GM12878 (cell line): ENCODE data around the gene LBHD1. TPM values are rescaled to one million over a fixed set of nuclear protein-coding genes. Genes with fewer than 3 reads are reported as not detected.

ENCODE experiments used
- ATAC-seq: fragments of 200-7000 bp; cut with Tn5 transposase; 3 replicates; pipeline ENCODE4 v1.9.1; 2020; ENCODE audit warnings: mild to moderate bottlenecking, moderate library complexity
- BruUV-seq: library from RNA; stranded (reverse); fragments of 400-500 nt; replicated peaks from 2 replicates; lab custom pipeline; 2021; lab: Mats Ljungman, UMichigan
- CTCF ChIA-PET: fragments of 300-600 bp; sonication (Branson Sonifier 250); formaldehyde crosslinking; extraction: SDS; loops from one replicate; lab custom pipeline; 2021; ENCODE audit warnings: inconsistent platforms; lab: Yijun Ruan, JAX
- POLR2A ChIA-PET: fragments of 350-600 bp; formaldehyde crosslinking; extraction: SDS; loops from one replicate; lab custom pipeline; 2021; ENCODE audit warnings: inconsistent platforms; lab: Charles Lee
- RAD21 ChIA-PET: fragments of 300-600 bp; sonication (Branson Sonifier 250); formaldehyde crosslinking; loops from one replicate; lab custom pipeline; 2023; ENCODE audit warnings: antibody characterized with exemption; ENCODE audit not compliant: unreplicated experiment; lab: Charles Lee
- SMC1A ChIA-PET: fragments of 300-600 bp; sonication (Branson Sonifier 250); formaldehyde crosslinking; loops from one replicate; lab custom pipeline; 2023; ENCODE audit not compliant: unreplicated experiment, uncharacterized antibody; lab: Charles Lee
- DNase-seq: peaks from one replicate; pipeline ENCODE4 v3.0.0-alpha.2; 2011; ENCODE audit warnings: low read depth, low spot score
- FAIRE-seq: peaks from 3 replicates; lab custom pipeline; 2011; peaks lifted over from hg19 to GRCh38; lab: Jason Lieb, UNC
- H2AFZ ChIP-seq: 2 replicates; pipeline ENCODE4 v1.6.0; 2011; ENCODE audit warnings: low read depth, low read length, control low read depth; ENCODE audit not compliant: control insufficient read depth
- H3K27ac ChIP-seq: 2 replicates; pipeline ENCODE4 v1.5.1; 2011; ENCODE audit warnings: control low read depth; ENCODE audit not compliant: control insufficient read depth, insufficient read depth
- H3K27me3 ChIP-seq, 2 experiments: replicated peaks in 1 of 2; 2 replicates each; pipeline versions ENCODE4 v1.6.0 to v1.6.1; 2011; ENCODE audit warnings: low read length in 1 of 2; ENCODE audit not compliant: control insufficient read depth in 2 of 2, insufficient read depth in 2 of 2
- H3K36me3 ChIP-seq, 2 experiments: 2 replicates each; pipeline ENCODE4 v1.5.1; 2011; ENCODE audit warnings: low read length in 1 of 2; ENCODE audit not compliant: control insufficient read depth in 2 of 2, insufficient read depth in 2 of 2
- H3K4me1 ChIP-seq: 2 replicates; pipeline ENCODE4 v1.6.1; 2011; ENCODE audit warnings: mild to moderate bottlenecking, low read length, moderate library complexity, mixed read lengths; ENCODE audit not compliant: control insufficient read depth, insufficient read depth
- H3K4me2 ChIP-seq: 2 replicates; pipeline ENCODE4 v1.6.0; 2011; ENCODE audit warnings: control low read depth; ENCODE audit not compliant: control insufficient read depth, insufficient read depth
- H3K4me3 ChIP-seq: fragments of 200-600 bp; sonication (generic); 2 replicates; pipeline ENCODE4 v1.5.1; 2016
- H3K79me2 ChIP-seq: 2 replicates; pipeline ENCODE4 v1.6.0; 2011; ENCODE audit warnings: low read length; ENCODE audit not compliant: control insufficient read depth, insufficient read depth
- H3K9ac ChIP-seq: 2 replicates; pipeline ENCODE4 v1.8.0; 2011; ENCODE audit warnings: low read length, control low read depth, mixed read lengths; ENCODE audit not compliant: control insufficient read depth, insufficient read depth
- H3K9me3 ChIP-seq: replicated peaks from 3 replicates; pipeline ENCODE4 v1.5.1; 2011; ENCODE audit warnings: mild to moderate bottlenecking, low read length; ENCODE audit not compliant: control insufficient read depth, insufficient read depth
- H4K20me1 ChIP-seq: 2 replicates; pipeline ENCODE4 v1.6.0; 2011; ENCODE audit not compliant: control insufficient read depth, insufficient read depth
- BMI1 ChIP-seq: fragments of 450-650 bp; IDR thresholded peaks from 2 replicates; pipeline ENCODE4 v1.6.1; 2016; ENCODE audit warnings: mild to moderate bottlenecking, moderate library complexity, borderline replicate concordance
- BRCA1 ChIP-seq: IDR thresholded peaks from 2 replicates; pipeline ENCODE4 v1.6.1; 2011; ENCODE audit warnings: low read depth, low read length, improper control_type of control experiment
- CBFB ChIP-seq: IDR thresholded peaks from 2 replicates; pipeline ENCODE4 v1.6.1; 2016; ENCODE audit warnings: antibody characterized with exemption, low read depth
- CBX3 ChIP-seq: fragments of 200-600 bp; sonication (generic); IDR thresholded peaks from 2 replicates; pipeline ENCODE4 v1.6.1; 2016; ENCODE audit warnings: low read depth, borderline replicate concordance
- EED ChIP-seq: sonication (generic); IDR thresholded peaks from 2 replicates; pipeline ENCODE4 v1.6.1; 2016; ENCODE audit warnings: antibody characterized with exemption, low read depth
- ETV6 ChIP-seq, 2 experiments: fragments of 450-650 bp in 1 of 2; IDR thresholded peaks in 1 of 2; conservative IDR thresholded peaks in 1 of 2; 2 replicates each; pipeline ENCODE4 v1.6.1; 2014; ENCODE audit warnings: antibody characterized with exemption in 1 of 2, borderline replicate concordance in 1 of 2, low read depth in 1 of 2, mild to moderate bottlenecking in 1 of 2, moderate library complexity in 1 of 2
- MTA3 ChIP-seq: IDR thresholded peaks from 2 replicates; pipeline ENCODE4 v1.6.1; 2012; ENCODE audit warnings: low read length, inconsistent platforms, borderline replicate concordance
- NFYA ChIP-seq: IDR thresholded peaks from 2 replicates; pipeline ENCODE4 v1.6.1; 2011; ENCODE audit warnings: low read depth, mild to moderate bottlenecking, low read length, improper control_type of control experiment, borderline replicate concordance
- NFYB ChIP-seq: IDR thresholded peaks from 2 replicates; pipeline ENCODE4 v1.6.1; 2011; ENCODE audit warnings: low read depth, mild to moderate bottlenecking, low read length, improper control_type of control experiment, moderate library complexity; ENCODE audit not compliant: insufficient read depth
- NR2C1 ChIP-seq: fragments of 450-650 bp; IDR thresholded peaks from 2 replicates; pipeline ENCODE4 v1.6.1; 2017; ENCODE audit warnings: antibody characterized with exemption, mild to moderate bottlenecking, moderate library complexity
- NR2C2 ChIP-seq: IDR thresholded peaks from 2 replicates; pipeline ENCODE4 v1.6.1; 2011; ENCODE audit warnings: borderline replicate concordance, low read depth; ENCODE audit not compliant: control insufficient read depth, insufficient read length
- POLR2AphosphoS5 ChIP-seq: IDR thresholded peaks from 2 replicates; pipeline ENCODE4 v1.6.1; 2011; ENCODE audit warnings: mild to moderate bottlenecking, low read length, inconsistent platforms
- RAD21 ChIP-seq: IDR thresholded peaks from 2 replicates; pipeline ENCODE4 v1.6.1; 2011; ENCODE audit warnings: mild to moderate bottlenecking, low read depth, low read length, moderate library complexity; ENCODE audit not compliant: insufficient read depth
- RBBP5 ChIP-seq: fragments of 200-600 bp; sonication (generic); conservative IDR thresholded peaks from 2 replicates; pipeline ENCODE4 v1.6.1; 2016
- RFX5 ChIP-seq: IDR thresholded peaks from 2 replicates; pipeline ENCODE4 v1.6.1; 2011; ENCODE audit warnings: low read depth, low read length, improper control_type of control experiment
- TCF12 ChIP-seq: IDR thresholded peaks from 2 replicates; pipeline ENCODE4 v1.6.1; 2011; ENCODE audit warnings: low read depth, mild to moderate bottlenecking, low read length
- WGBS: methylation state at CpG from one replicate; pipeline ENCODE4 v1.1.6; 2016; ENCODE audit warnings: low lambda C conversion rate; ENCODE audit not compliant: insufficient replicate concordance, insufficient coverage; ENCODE audit errors: missing lambda C conversion rate; 5-methylcytosine and 5-hydroxymethylcytosine counted together
- in situ Hi-C: fragments of 300-500 bp; cut with MboI; formaldehyde crosslinking; loops from 9 replicates; pipeline ENCODE4 v1.14.3; 2018; ENCODE audit warnings: mixed read lengths
- intact Hi-C: fragments of 100-400 bp; cut with micrococcal nuclease; formaldehyde crosslinking; loops from one replicate; pipeline ENCODE4 v1.14.2; 2022; ENCODE audit not compliant: unreplicated experiment
- polyA plus RNA-seq, 11 experiments: library from polyadenylated mRNA; depleted of rRNA in 4 of 11; unstranded in 6 of 11; stranded (reverse) in 5 of 11; fragments of >200 nt; fragmentation: Nextera tagmentation in 4 of 11; fragmentation: Illumina TruSeq in 1 of 11; extraction: Ambion mirVana in 4 of 11; extraction: Trizol in 1 of 11; gene quantifications; 1 replicate in 1 of 11; 2 replicates in 10 of 11; pipeline versions ENCODE4 v1.2.1 to v1.2.3, GENCODE V29; 2011 to 2016; ENCODE audit warnings: inconsistent platforms in 2 of 11, missing spikeins in 2 of 11, low read depth in 1 of 11
- total RNA-seq, 4 experiments: library from RNA; depleted of rRNA in 3 of 4; stranded (reverse); fragments of >200 nt in 3 of 4; fragmentation: Illumina TruSeq in 1 of 4; extraction: Trizol in 1 of 4; gene quantifications; 2 replicates each; pipeline versions ENCODE4 v1.2.1 to v1.2.3, GENCODE V29; 2013 to 2021
- TF ChIP-seq, protein P1 (sequence below): fragments of 450-650 bp; IDR thresholded peaks from 2 replicates; pipeline ENCODE4 v1.6.1; 2016; ENCODE audit warnings: mild to moderate bottlenecking
- TF ChIP-seq, protein P2 (sequence below): IDR thresholded peaks from 2 replicates; pipeline ENCODE4 v1.6.1; 2011; ENCODE audit warnings: low read depth, mild to moderate bottlenecking, low read length, moderate library complexity, borderline replicate concordance; ENCODE audit errors: extremely low read depth
- TF ChIP-seq, protein P3 (sequence below): fragments of 450-650 bp; formaldehyde crosslinking; IDR thresholded peaks from 2 replicates; pipeline ENCODE4 v1.4.0; 2020; ENCODE audit warnings: mild to moderate bottlenecking, moderate library complexity

Gene LBHD1
- total and polyA plus RNA-seq, 10 of the 15 experiments (the other 5 are each of a cell fraction or from before 2014, with no cell fraction given) = 0.79 to 12.0 (median 7.6) TPM

- Histone ChIP-seq H2AFZ (no peak overlapping the region), H3K4me1 (peaks cover 14% of the 10 kb centered on the region), H3K79me2 (peaks cover 62% of the 10 kb centered on the region), H3K27me3 (no peaks in the 10 kb centered on the region), H3K9ac (peak overlapping the region; percentile 96), H3K4me3 (peak overlapping the region; percentile 95), H4K20me1 (no peaks in the 10 kb centered on the region), H3K4me2 (peak overlapping the region; percentile 95), H3K27ac (peak overlapping the region; percentile 95), H3K9me3 (no peaks in the 10 kb centered on the region), H3K36me3 (peaks cover 5 to 12% of the 10 kb centered on the region in 2 experiments)
- RAD21 ChIA-PET = interaction anchor here (1.7 to 2.7 kb wide), 3 partner anchors 9 to 45 kb away, joined by 5 to 26 read pairs (median 8); partner anchors contain the start of genes B3GAT3 and INTS5
- in situ Hi-C loops (no loop called here), intact Hi-C loops (no loop called here)
- no peak for DNase-seq
- SMC1A ChIA-PET = interaction anchor here (0.9 to 3.4 kb wide), 10 partner anchors 11 to 87 kb away, joined by 3 to 41 read pairs (median 4); partner anchors contain the start of genes B3GAT3, INTS5, TUT1 and ZBTB3
- no peak for FAIRE-seq
- BruUV-seq = no TSS peak
- ATAC-seq = no peak; the same call in 2 of the 3 replicates
- WGBS = 0% methylated on average over 16 of the region's 16 CpGs
- CTCF ChIA-PET = interaction anchor here (0.8 to 2.4 kb wide), 10 partner anchors 9 to 74 kb away, joined by 3 to 11 read pairs (median 5); partner anchors contain the start of genes B3GAT3, LRRN4CL and TUT1
- POLR2A ChIA-PET = interaction anchor here (0.8 to 16.2 kb wide), 19 partner anchors 11 to 191 kb away, joined by 3 to 295 read pairs (median 10); partner anchors contain the start of genes B3GAT3, EEF1G, GANAB and HNRNPUL2
- peak; percentile 78; the same call in 1 of the 2 replicates for TF ChIP-seq MTA3
- 0 out of 2 replicates have a peak, but pooled peaks have one; percentile 15 for TF ChIP-seq CBFB
- TF ChIP-seq BRCA1 = no peak
- no peak for TF ChIP-seq NFYB
- no peak for TF ChIP-seq RAD21
- TF ChIP-seq ETV6 (conservative IDR thresholded peaks at IDR 0.05 in 1 of 2, IDR thresholded peaks at IDR 0.05 in 1 of 2; ENCODE audit: borderline replicate concordance in 1 of 2, low read depth in 1 of 2) = no peak
- TF ChIP-seq POLR2AphosphoS5 = 0 out of 2 replicates have a peak, but pooled peaks have one; percentile 12
- TF ChIP-seq, protein P1, sequence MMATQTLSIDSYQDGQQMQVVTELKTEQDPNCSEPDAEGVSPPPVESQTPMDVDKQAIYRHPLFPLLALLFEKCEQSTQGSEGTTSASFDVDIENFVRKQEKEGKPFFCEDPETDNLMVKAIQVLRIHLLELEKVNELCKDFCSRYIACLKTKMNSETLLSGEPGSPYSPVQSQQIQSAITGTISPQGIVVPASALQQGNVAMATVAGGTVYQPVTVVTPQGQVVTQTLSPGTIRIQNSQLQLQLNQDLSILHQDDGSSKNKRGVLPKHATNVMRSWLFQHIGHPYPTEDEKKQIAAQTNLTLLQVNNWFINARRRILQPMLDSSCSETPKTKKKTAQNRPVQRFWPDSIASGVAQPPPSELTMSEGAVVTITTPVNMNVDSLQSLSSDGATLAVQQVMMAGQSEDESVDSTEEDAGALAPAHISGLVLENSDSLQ = no peak
- TF ChIP-seq, protein P2, sequence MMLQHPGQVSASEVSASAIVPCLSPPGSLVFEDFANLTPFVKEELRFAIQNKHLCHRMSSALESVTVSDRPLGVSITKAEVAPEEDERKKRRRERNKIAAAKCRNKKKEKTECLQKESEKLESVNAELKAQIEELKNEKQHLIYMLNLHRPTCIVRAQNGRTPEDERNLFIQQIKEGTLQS = no peak
- TF ChIP-seq NR2C2 = no peak
- TF ChIP-seq RBBP5 = no peak
- TF ChIP-seq, protein P3, sequence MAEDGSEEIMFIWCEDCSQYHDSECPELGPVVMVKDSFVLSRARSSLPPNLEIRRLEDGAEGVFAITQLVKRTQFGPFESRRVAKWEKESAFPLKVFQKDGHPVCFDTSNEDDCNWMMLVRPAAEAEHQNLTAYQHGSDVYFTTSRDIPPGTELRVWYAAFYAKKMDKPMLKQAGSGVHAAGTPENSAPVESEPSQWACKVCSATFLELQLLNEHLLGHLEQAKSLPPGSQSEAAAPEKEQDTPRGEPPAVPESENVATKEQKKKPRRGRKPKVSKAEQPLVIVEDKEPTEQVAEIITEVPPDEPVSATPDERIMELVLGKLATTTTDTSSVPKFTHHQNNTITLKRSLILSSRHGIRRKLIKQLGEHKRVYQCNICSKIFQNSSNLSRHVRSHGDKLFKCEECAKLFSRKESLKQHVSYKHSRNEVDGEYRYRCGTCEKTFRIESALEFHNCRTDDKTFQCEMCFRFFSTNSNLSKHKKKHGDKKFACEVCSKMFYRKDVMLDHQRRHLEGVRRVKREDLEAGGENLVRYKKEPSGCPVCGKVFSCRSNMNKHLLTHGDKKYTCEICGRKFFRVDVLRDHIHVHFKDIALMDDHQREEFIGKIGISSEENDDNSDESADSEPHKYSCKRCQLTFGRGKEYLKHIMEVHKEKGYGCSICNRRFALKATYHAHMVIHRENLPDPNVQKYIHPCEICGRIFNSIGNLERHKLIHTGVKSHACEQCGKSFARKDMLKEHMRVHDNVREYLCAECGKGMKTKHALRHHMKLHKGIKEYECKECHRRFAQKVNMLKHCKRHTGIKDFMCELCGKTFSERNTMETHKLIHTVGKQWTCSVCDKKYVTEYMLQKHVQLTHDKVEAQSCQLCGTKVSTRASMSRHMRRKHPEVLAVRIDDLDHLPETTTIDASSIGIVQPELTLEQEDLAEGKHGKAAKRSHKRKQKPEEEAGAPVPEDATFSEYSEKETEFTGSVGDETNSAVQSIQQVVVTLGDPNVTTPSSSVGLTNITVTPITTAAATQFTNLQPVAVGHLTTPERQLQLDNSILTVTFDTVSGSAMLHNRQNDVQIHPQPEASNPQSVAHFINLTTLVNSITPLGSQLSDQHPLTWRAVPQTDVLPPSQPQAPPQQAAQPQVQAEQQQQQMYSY (CRISPR knock-in tag) = no peak
- no peak for TF ChIP-seq EED
- no peak for TF ChIP-seq CBX3
- no peak for TF ChIP-seq RFX5
- no peak for TF ChIP-seq NFYA
- TF ChIP-seq BMI1 = no peak
- no peak for TF ChIP-seq NR2C1
- no peak for TF ChIP-seq TCF12
Observed at GRCh38 chr11:62666259-62666926, 5.7 kb downstream of the LBHD1 start.
